HCT116 (cell line): ENCODE results near the gene MCRS1. TPM values are rescaled to one million over a fixed set of nuclear protein-coding genes. Genes with fewer than 3 reads are reported as not detected.

Experiments
- ATAC-seq: fragments of 200-7000 bp; cut with Tn5 transposase; 2 replicates; pipeline ENCODE4 v1.9.1; 2020; ENCODE audit warnings: mild to moderate bottlenecking, moderate library complexity
- BruUV-seq: library from RNA; stranded (reverse); fragments of 400-500 nt; replicated peaks from 2 replicates; lab custom pipeline; 2021; lab: Mats Ljungman, UMichigan
- CTCF ChIA-PET: fragments of 300-600 bp; sonication (Branson Sonifier 250); formaldehyde crosslinking; loops from one replicate; lab custom pipeline; 2021; ENCODE audit warnings: antibody characterized with exemption; lab: Charles Lee
- POLR2A ChIA-PET: fragments of 300-600, 350-600 bp; sonication (Branson Sonifier 250); formaldehyde crosslinking; loops from one replicate; lab custom pipeline; 2021; ENCODE audit warnings: antibody characterized with exemption; lab: Charles Lee
- RAD21 ChIA-PET, 2 experiments: fragments of 300-600 bp; sonication (Branson Sonifier 250); formaldehyde crosslinking; loops; one replicate each; lab custom pipeline; 2023; ENCODE audit warnings: low total read pairs in 2 of 2; ENCODE audit not compliant: uncharacterized antibody in 2 of 2, unreplicated experiment in 2 of 2, low non-redundant PET in 1 of 2; lab: Charles Lee
- DNase-seq: peaks from one replicate; pipeline ENCODE4 v3.0.0-alpha.2; 2010; ENCODE audit warnings: low read depth, low spot score
- H2AFZ ChIP-seq: fragments of 200-600 bp; shearing (Covaris generic), sonication (generic); 2 replicates; pipeline ENCODE4 v1.6.1; 2017; ENCODE audit warnings: low read depth, mixed run types, mixed read lengths, antibody characterized with exemption, low read length; ENCODE audit not compliant: poor library complexity, severe bottlenecking
- H3K27ac ChIP-seq: 2 replicates; pipeline ENCODE4 v1.5.1; 2012; ENCODE audit warnings: low read depth, low read length
- H3K27me3 ChIP-seq: fragments of 200-600 bp; sonication (generic); 2 replicates; pipeline ENCODE4 v1.6.1; 2016; ENCODE audit warnings: mixed run types, low read length, mixed read lengths; ENCODE audit not compliant: insufficient read depth
- H3K36me3 ChIP-seq, 2 experiments: fragments of 200-500 bp in 1 of 2; fragments of 200-600 bp in 1 of 2; sonication (Bioruptor generic) in 1 of 2; sonication (generic) in 1 of 2; 2 replicates each; pipeline versions ENCODE4 v1.5.1 to v1.6.1; 2014 to 2016; ENCODE audit warnings: low read length in 2 of 2, inconsistent platforms in 1 of 2, mixed read lengths in 1 of 2, mixed run types in 1 of 2; ENCODE audit not compliant: insufficient read depth in 2 of 2, control insufficient read depth in 1 of 2
- H3K4me1 ChIP-seq, 2 experiments: fragments of 200-600 bp in 1 of 2; sonication (generic) in 1 of 2; 2 replicates each; pipeline versions ENCODE4 v1.5.1 to v1.6.1; 2012 to 2017; ENCODE audit warnings: low read length in 2 of 2, inconsistent platforms in 1 of 2, mild to moderate bottlenecking in 1 of 2, mixed read lengths in 1 of 2, mixed run types in 1 of 2, moderate library complexity in 1 of 2; ENCODE audit not compliant: insufficient read depth in 2 of 2, control insufficient read depth in 1 of 2
- H3K4me2 ChIP-seq: fragments of 200-600 bp; sonication (generic); 2 replicates; pipeline ENCODE4 v1.6.1; 2017; ENCODE audit warnings: mixed run types, low read length, mixed read lengths
- H3K4me3 ChIP-seq, 2 experiments: fragments of 200-600 bp in 1 of 2; sonication (generic) in 1 of 2; replicated peaks in 1 of 2; 2 replicates each; pipeline ENCODE4 v1.5.1; 2011 to 2016; ENCODE audit warnings: low read length in 2 of 2, control low read depth in 1 of 2, low read depth in 1 of 2, mild to moderate bottlenecking in 1 of 2, mixed read lengths in 1 of 2, mixed run types in 1 of 2
- H3K79me2 ChIP-seq: fragments of 200-600 bp; sonication (generic); 2 replicates; pipeline ENCODE4 v1.6.1; 2017; ENCODE audit warnings: mild to moderate bottlenecking, mixed run types, low read length, moderate library complexity, mixed read lengths; ENCODE audit not compliant: insufficient read depth
- H3K9ac ChIP-seq: fragments of 200-600 bp; sonication (generic); 2 replicates; pipeline ENCODE4 v1.6.1; 2016; ENCODE audit warnings: low read length, mixed read lengths
- H3K9me2 ChIP-seq: fragments of 200-600 bp; sonication (generic), shearing (Covaris generic); 2 replicates; pipeline ENCODE4 v1.6.1; 2017; ENCODE audit warnings: mixed run types, mild to moderate bottlenecking, moderate library complexity; ENCODE audit not compliant: insufficient read depth
- H3K9me3 ChIP-seq, 2 experiments: fragments of 200-500 bp in 1 of 2; fragments of 200-600 bp in 1 of 2; sonication (Bioruptor generic) in 1 of 2; sonication (generic) in 1 of 2; 2 replicates each; pipeline ENCODE4 v1.6.1; 2014 to 2017; ENCODE audit warnings: low read length in 2 of 2, mixed read lengths in 2 of 2, inconsistent platforms in 1 of 2, low read depth in 1 of 2, mild to moderate bottlenecking in 1 of 2, mixed run types in 1 of 2, moderate library complexity in 1 of 2; ENCODE audit not compliant: control insufficient read depth in 1 of 2, insufficient read depth in 1 of 2
- H4K20me1 ChIP-seq: fragments of 200-600 bp; sonication (generic), shearing (Covaris generic); 2 replicates; pipeline ENCODE4 v1.6.1; 2017; ENCODE audit warnings: mixed run types, mild to moderate bottlenecking, moderate library complexity; ENCODE audit not compliant: insufficient read depth
- CEBPB ChIP-seq: IDR thresholded peaks from 2 replicates; pipeline ENCODE4 v1.6.1; 2012; ENCODE audit warnings: low read depth
- EZH2 ChIP-seq: fragments of 200-600 bp; sonication (generic); IDR thresholded peaks from 2 replicates; pipeline ENCODE4 v1.6.1; 2017; ENCODE audit warnings: antibody characterized with exemption, mixed run types
- FOSL1 ChIP-seq: IDR thresholded peaks from 2 replicates; pipeline ENCODE4 v1.6.1; 2012; ENCODE audit warnings: low read depth
- MAX ChIP-seq: IDR thresholded peaks from 2 replicates; pipeline ENCODE4 v1.6.1; 2012
- POLR2A ChIP-seq: IDR thresholded peaks from 2 replicates; pipeline ENCODE4 v1.7.0; 2011; ENCODE audit warnings: borderline replicate concordance; ENCODE audit not compliant: insufficient read depth, insufficient read length; ENCODE audit errors: extremely low read depth
- POLR2AphosphoS5 ChIP-seq: IDR thresholded peaks from 2 replicates; pipeline ENCODE4 v1.6.1; 2011; ENCODE audit warnings: mild to moderate bottlenecking, low read depth, low read length, moderate library complexity
- SIN3A ChIP-seq: IDR thresholded peaks from 2 replicates; pipeline ENCODE4 v1.6.1; 2012; ENCODE audit warnings: low read depth
- SRF ChIP-seq: IDR thresholded peaks from 2 replicates; pipeline ENCODE4 v1.6.1; 2012; ENCODE audit warnings: low read depth
- TCF7L2 ChIP-seq: IDR thresholded peaks from 2 replicates; pipeline ENCODE4 v1.7.0; 2011; ENCODE audit warnings: borderline replicate concordance, inconsistent platforms; ENCODE audit not compliant: insufficient read depth, insufficient read length; ENCODE audit errors: extremely low read depth
- ZBTB33 ChIP-seq: IDR thresholded peaks from 2 replicates; pipeline ENCODE4 v1.6.1; 2011; ENCODE audit warnings: mild to moderate bottlenecking, low read length, moderate library complexity; ENCODE audit not compliant: insufficient replicate concordance; ENCODE audit errors: extremely low read depth
- ZFX ChIP-seq: fragments of 450-650 bp; IDR thresholded peaks from 2 replicates; pipeline ENCODE4 v1.6.1; 2017
- intact Hi-C: fragments of 100-400 bp; cut with micrococcal nuclease; formaldehyde crosslinking; loops from 2 replicates; pipeline ENCODE4 v1.10.0; 2022
- total RNA-seq: library from RNA; stranded (reverse); gene quantifications from one replicate; pipeline ENCODE4 v1.2.1, GENCODE V29; 2021; ENCODE audit not compliant: unreplicated experiment
- TF ChIP-seq, protein P1 (sequence below): IDR thresholded peaks from 2 replicates; pipeline ENCODE4 v1.6.1; 2012; ENCODE audit warnings: low read depth

Gene MCRS1
- total RNA-seq, 1 experiment from 2014 or later, result 91.9 TPM

- H3K4me2 ChIP-seq, result no peak overlapping the region
- H3K79me2 ChIP-seq, result no peaks in the 10 kb centered on the region
- H3K36me3 ChIP-seq, result peaks cover 4 to 22% of the 10 kb centered on the region in 2 experiments; a peak in 3 of 4 replicates
- POLR2A ChIA-PET, result no interaction called here
- no peak overlapping the region for H2AFZ ChIP-seq
- intact Hi-C loops, result no loop called here
- BruUV-seq, result no TSS peak
- CTCF ChIA-PET, result interaction anchor here (2.1 kb wide), 1 partner anchor 197 kb away, joined by 8 read pairs; no protein-coding TSS in a partner anchor
- H3K27me3 ChIP-seq, result no peaks in the 10 kb centered on the region
- TF ChIP-seq POLR2AphosphoS5 (0 out of 2 replicates have a peak, but pooled peaks have one; percentile 15), POLR2A (no peak)
- TF ChIP-seq, all 23 proteins: peak for 1
- Histone ChIP-seq H3K9me2 (no peaks in the 10 kb centered on the region), H3K4me3 (no peak overlapping the region), H3K4me1 (peaks cover 0 to 5% of the 10 kb centered on the region in 2 experiments; a peak in 2 of 4 replicates), H3K9ac (no peak overlapping the region), H3K27ac (no peak overlapping the region), H4K20me1 (no peaks in the 10 kb centered on the region), H3K9me3 (no peaks in the 10 kb centered on the region)
- RAD21 ChIA-PET, result no interaction called here
- no peak for DNase-seq
- no peak for ATAC-seq
Measured at GRCh38 chr12:49555631-49556390, 12.1 kb downstream of the MCRS1 start.

- ChIA-PET RAD21 (interaction anchor here (0.6 to 1.5 kb wide), 3 partner anchors 187 to 216 kb away, joined by 3 to 6 read pairs (median 4); partner anchors contain the start of gene SPATS2 (in 1 of the 2)), POLR2A (interaction anchor here (0.8 to 2.6 kb wide), 4 partner anchors 19 to 232 kb away, joined by 3 to 14 read pairs (median 4); partner anchors contain the start of genes SPATS2 and TROAP), CTCF (interaction anchor here (0.6 to 4.2 kb wide), 8 partner anchors 22 to 202 kb away, joined by 3 to 69 read pairs (median 6); partner anchors contain the start of gene SPATS2)
- Histone ChIP-seq H3K4me3 (no peak overlapping the region), H4K20me1 (no peaks in the 10 kb centered on the region), H3K4me1 (peaks cover 0 to 5% of the 10 kb centered on the region in 2 experiments; a peak in 2 of 4 replicates), H3K27ac (no peak overlapping the region; the same call in 1 of the 2 replicates), H3K9me3 (no peaks in the 10 kb centered on the region), H3K79me2 (no peaks in the 10 kb centered on the region), H2AFZ (no peak overlapping the region), H3K9me2 (no peaks in the 10 kb centered on the region), H3K9ac (no peak overlapping the region), H3K27me3 (no peaks in the 10 kb centered on the region), H3K4me2 (no peak overlapping the region), H3K36me3 (peaks cover 2 to 9% of the 10 kb centered on the region in 2 experiments; a peak in 2 of 4 replicates)
- intact Hi-C loops, result no loop called here
- TF ChIP-seq TCF7L2 (no peak), MAX (no peak), ZBTB33 (no peak), SIN3A (no peak), CEBPB (no peak), SRF (no peak), FOSL1 (no peak), EZH2 (no peak), ZFX (no peak)
- TF ChIP-seq, protein P1, sequence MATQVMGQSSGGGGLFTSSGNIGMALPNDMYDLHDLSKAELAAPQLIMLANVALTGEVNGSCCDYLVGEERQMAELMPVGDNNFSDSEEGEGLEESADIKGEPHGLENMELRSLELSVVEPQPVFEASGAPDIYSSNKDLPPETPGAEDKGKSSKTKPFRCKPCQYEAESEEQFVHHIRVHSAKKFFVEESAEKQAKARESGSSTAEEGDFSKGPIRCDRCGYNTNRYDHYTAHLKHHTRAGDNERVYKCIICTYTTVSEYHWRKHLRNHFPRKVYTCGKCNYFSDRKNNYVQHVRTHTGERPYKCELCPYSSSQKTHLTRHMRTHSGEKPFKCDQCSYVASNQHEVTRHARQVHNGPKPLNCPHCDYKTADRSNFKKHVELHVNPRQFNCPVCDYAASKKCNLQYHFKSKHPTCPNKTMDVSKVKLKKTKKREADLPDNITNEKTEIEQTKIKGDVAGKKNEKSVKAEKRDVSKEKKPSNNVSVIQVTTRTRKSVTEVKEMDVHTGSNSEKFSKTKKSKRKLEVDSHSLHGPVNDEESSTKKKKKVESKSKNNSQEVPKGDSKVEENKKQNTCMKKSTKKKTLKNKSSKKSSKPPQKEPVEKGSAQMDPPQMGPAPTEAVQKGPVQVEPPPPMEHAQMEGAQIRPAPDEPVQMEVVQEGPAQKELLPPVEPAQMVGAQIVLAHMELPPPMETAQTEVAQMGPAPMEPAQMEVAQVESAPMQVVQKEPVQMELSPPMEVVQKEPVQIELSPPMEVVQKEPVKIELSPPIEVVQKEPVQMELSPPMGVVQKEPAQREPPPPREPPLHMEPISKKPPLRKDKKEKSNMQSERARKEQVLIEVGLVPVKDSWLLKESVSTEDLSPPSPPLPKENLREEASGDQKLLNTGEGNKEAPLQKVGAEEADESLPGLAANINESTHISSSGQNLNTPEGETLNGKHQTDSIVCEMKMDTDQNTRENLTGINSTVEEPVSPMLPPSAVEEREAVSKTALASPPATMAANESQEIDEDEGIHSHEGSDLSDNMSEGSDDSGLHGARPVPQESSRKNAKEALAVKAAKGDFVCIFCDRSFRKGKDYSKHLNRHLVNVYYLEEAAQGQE, result no peak
- DNase-seq, result no peak
- no peak for ATAC-seq
- no TSS peak for BruUV-seq
Measured at GRCh38 chr12:49554266-49554665, 13.7 kb downstream of the MCRS1 start.
